GM12873 (cell line): Measurements from ENCODE around the gene ULK3.

Experiments
- TF ChIP-seq, protein P1 (sequence below): IDR thresholded peaks from 2 replicates; pipeline ENCODE4 v1.5.1; 2012; ENCODE audit warnings: low read depth, mild to moderate bottlenecking, moderate library complexity, low read length, control low read depth; ENCODE audit not compliant: insufficient read depth; ENCODE audit errors: missing control alignments

The ULK3 gene

GRCh38 chr15:74825866-74826265 lies 17.1 kb downstream of the ULK3 start:
- TF ChIP-seq, protein P1, sequence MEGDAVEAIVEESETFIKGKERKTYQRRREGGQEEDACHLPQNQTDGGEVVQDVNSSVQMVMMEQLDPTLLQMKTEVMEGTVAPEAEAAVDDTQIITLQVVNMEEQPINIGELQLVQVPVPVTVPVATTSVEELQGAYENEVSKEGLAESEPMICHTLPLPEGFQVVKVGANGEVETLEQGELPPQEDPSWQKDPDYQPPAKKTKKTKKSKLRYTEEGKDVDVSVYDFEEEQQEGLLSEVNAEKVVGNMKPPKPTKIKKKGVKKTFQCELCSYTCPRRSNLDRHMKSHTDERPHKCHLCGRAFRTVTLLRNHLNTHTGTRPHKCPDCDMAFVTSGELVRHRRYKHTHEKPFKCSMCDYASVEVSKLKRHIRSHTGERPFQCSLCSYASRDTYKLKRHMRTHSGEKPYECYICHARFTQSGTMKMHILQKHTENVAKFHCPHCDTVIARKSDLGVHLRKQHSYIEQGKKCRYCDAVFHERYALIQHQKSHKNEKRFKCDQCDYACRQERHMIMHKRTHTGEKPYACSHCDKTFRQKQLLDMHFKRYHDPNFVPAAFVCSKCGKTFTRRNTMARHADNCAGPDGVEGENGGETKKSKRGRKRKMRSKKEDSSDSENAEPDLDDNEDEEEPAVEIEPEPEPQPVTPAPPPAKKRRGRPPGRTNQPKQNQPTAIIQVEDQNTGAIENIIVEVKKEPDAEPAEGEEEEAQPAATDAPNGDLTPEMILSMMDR: no peak

DNA sequence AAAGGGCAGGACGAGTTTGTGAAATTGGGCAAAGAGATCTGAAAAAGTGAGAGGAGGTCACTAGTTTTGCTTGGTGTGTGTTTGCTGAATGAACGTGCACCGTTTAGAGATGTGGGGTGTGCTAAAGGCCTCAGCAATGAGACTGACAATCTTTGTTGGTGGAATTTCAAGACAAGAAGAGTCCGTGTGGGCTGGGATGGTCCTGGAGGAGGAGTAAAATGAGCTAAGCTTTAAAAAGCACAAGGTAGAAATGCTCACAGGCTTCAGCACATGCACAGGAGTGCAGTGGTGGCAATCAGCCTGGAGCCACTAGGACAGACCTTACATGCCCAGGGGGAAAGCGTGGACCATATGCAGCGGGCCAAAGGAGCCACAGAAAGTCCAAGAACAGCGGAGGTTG lies 18.0 kb downstream of the ULK3 start:
- TF ChIP-seq, protein P1: no peak

DNA sequence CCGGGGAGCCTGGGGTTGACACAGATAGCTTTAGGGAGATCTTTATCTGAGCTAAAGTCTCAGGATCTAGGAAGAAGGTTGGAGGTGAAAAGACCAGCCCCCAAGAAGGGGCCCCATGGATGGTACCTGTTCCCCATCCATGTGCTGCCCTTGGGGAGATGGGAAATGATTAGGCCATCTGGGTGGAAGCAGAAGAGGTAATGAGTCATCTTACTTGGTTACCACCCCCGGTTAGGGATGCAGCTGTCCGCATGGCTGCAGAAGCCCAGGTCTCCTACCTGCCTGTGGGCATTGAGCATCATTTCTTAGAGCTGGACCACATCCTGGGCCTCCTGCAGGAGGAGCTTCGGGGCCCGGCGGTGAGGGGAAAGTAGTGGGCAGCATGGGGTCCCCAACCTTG lies 19.6 kb downstream of the ULK3 start:
- TF ChIP-seq, protein P1: no peak

- TF ChIP-seq, protein P1: no peak
These were observed 20.7 kb downstream of the ULK3 start for GRCh38 chr15:74822233-74822632.

DNA sequence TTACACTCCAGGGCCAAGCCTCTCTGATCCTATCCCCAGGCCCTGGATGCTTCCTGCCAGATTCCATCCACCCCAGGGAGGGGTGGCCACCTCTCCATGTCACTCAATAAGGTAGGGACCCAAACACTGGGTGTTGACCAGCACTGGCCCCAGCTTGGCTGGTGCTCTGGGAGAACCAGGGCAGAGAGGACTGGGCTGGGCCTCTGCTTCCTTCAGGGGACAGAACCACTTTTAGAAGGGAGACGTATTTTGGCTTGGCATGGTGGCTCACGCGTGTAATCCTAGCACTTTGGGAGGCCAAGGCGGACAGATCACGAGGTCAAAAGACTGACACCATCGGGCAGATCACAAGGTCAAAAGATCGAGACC lies 21.2 kb downstream of the ULK3 start:
- TF ChIP-seq, protein P1: no peak

- TF ChIP-seq, protein P1: peak; percentile 18
These were observed 21.7 kb downstream of the ULK3 start for GRCh38 chr15:74821091-74821789.

GRCh38 chr15:74820056-74820455 lies 22.9 kb downstream of the ULK3 start:
- TF ChIP-seq, protein P1: no peak
